ENCODE data around the gene MLF1. TPM values are rescaled to one million over a fixed set of nuclear protein-coding genes. Genes with fewer than 3 reads are reported as not detected.

Gene MLF1
- total and polyA plus RNA-seq, 2 of the 4 experiments (the other 2 are of a cell fraction): 4.7 to 5.2 TPM

- H4K20me1 ChIP-seq (ENCODE audit: insufficient read depth, low read length): no peaks in the 10 kb centered on the region
- BruUV-seq (replicated peaks): TSS peak; percentile 82
- H3K9me3 ChIP-seq (ENCODE audit: control insufficient read depth, insufficient read depth, low read length): no peaks in the 10 kb centered on the region
- H4K8ac ChIP-seq (ENCODE audit: low read depth in 2 of 2, low read length in 2 of 2): peak within 1 kb of the TSS; percentile 44 to 78
- H3K9me1 ChIP-seq (ENCODE audit: insufficient read depth, low read length): no peaks in the 10 kb centered on the region
- peak within 1 kb of the TSS; percentile 93 for H2AK9ac ChIP-seq (replicated peaks; ENCODE audit: low read depth, low read length, poor library complexity)
- no peak within 1 kb of the TSS; the same call in 1 of the 2 replicates for H4K91ac ChIP-seq (ENCODE audit: insufficient read depth, low read depth, low read length)
- no peak within 1 kb of the TSS for H2BK20ac ChIP-seq (ENCODE audit: low read depth, low read length)
- intact Hi-C loops (cut with micrococcal nuclease) (loop anchor here (5.0 to 10.0 kb wide), 4 partner anchors 72 to 1027 kb away; partner anchors contain the start of genes MLF1 and SHOX2), in situ Hi-C loops (cut with MboI; ENCODE audit: low sequenced_read_pairs) (loop anchor here (25.0 kb wide), 1 partner anchor 618 kb away; no protein-coding TSS in a partner anchor), dilution Hi-C loops (cut with HindIII; ENCODE audit: low sequenced_read_pairs, unreplicated experiment) (no loop called here)
- peak within 1 kb of the TSS; percentile 25 for H3K56ac ChIP-seq (ENCODE audit: extremely low read depth, insufficient read depth, low read length)
- H2AK5ac ChIP-seq (ENCODE audit: low read depth, low read length): peak within 1 kb of the TSS; percentile 9; the same call in 1 of the 2 replicates
- 0% methylated on average over 19 of the region's 42 CpGs; no CpG with 5 or more reads in 1 of the 2 experiments for WGBS, 2 experiments (ENCODE audit: extremely low coverage in 2 of 2, insufficient read length in 1 of 2)
- H3K9ac ChIP-seq (ENCODE audit: low read depth, low read length): peak within 1 kb of the TSS; percentile 74
- peak within 1 kb of the TSS; percentile 71 for H3K4me2 ChIP-seq (ENCODE audit: low read depth, low read length)
- H2BK5ac ChIP-seq (ENCODE audit: low read depth, low read length, poor library complexity, severe bottlenecking): peak within 1 kb of the TSS; percentile 18
- H3K36me3 ChIP-seq (ENCODE audit: control insufficient read depth, insufficient read depth, low read length): peaks cover 5% of the 10 kb centered on the region
- H3K4me1 ChIP-seq (ENCODE audit: control insufficient read depth, insufficient read depth, low read length): no peaks in the 10 kb centered on the region
- ATAC-seq (ENCODE audit: low read depth) (peak; percentile 99), DNase-seq (peak; percentile 94)
- peak within 1 kb of the TSS; percentile 61 for H3K4ac ChIP-seq (ENCODE audit: low read depth, low read length)
- peak within 1 kb of the TSS; percentile 56 for H3K27ac ChIP-seq (ENCODE audit: insufficient read depth, low read length)
- POLR2A ChIA-PET (ENCODE audit: unreplicated experiment): interaction anchor here (0.6 to 0.7 kb wide), 2 partner anchors 395 to 1033 kb away, joined by 3 to 4 read pairs; no protein-coding TSS in a partner anchor
- no peak within 1 kb of the TSS for H2BK15ac ChIP-seq (ENCODE audit: low read depth, low read length)
- H4K5ac ChIP-seq (ENCODE audit: low read depth, low read length): peak within 1 kb of the TSS; percentile 59
- H3K18ac ChIP-seq (ENCODE audit: low read depth, low read length): no peak within 1 kb of the TSS
- CTCF ChIA-PET: interaction anchor here (0.5 to 2.9 kb wide), 15 partner anchors 12 to 191 kb away, joined by 3 to 9 read pairs (median 4); no protein-coding TSS in a partner anchor
- no peaks in the 10 kb centered on the region for H3K27me3 ChIP-seq (ENCODE audit: control insufficient read depth, insufficient read depth, low read length)
- peak within 1 kb of the TSS; percentile 21; the same call in 1 of the 2 replicates for H3K23ac ChIP-seq (ENCODE audit: low read depth, low read length)
- H2BK120ac ChIP-seq (ENCODE audit: low read depth, low read length): no peak within 1 kb of the TSS
- H3K14ac ChIP-seq (replicated peaks; ENCODE audit: low read depth, low read length): peak within 1 kb of the TSS; percentile 5
- peaks cover 8 to 22% of the 10 kb centered on the region in 2 experiments; a peak in 3 of 4 replicates for H3K79me1 ChIP-seq (ENCODE audit: low read depth in 1 of 2, low read length in 2 of 2)
- H2AFZ ChIP-seq (replicated peaks; ENCODE audit: low read length, poor library complexity): peak within 1 kb of the TSS; percentile 98
- H3K4me3 ChIP-seq (ENCODE audit: insufficient read depth, low read depth, low read length): peak within 1 kb of the TSS; percentile 81
- TF ChIP-seq MAFK (IDR thresholded peaks at IDR 0.05; ENCODE audit: low read depth, low read length) (0 out of 2 replicates have a peak, but pooled peaks have one; percentile 14), RFX5 (IDR thresholded peaks at IDR 0.05; ENCODE audit: low read depth, low read length) (no peak), MAZ (IDR thresholded peaks at IDR 0.05; ENCODE audit: borderline replicate concordance, low read depth, low read length) (peak; percentile 34; the same call in 1 of the 2 replicates), BHLHE40 (IDR thresholded peaks at IDR 0.05; ENCODE audit: low read depth, low read length) (peak; percentile 93), FOS (IDR thresholded peaks at IDR 0.05; ENCODE audit: low read depth, low read length) (no peak), NFE2L2 (IDR thresholded peaks at IDR 0.05; ENCODE audit: low read depth, low read length) (no peak), USF2 (IDR thresholded peaks at IDR 0.05; ENCODE audit: low read depth, low read length) (peak; percentile 73), ELK1 (IDR thresholded peaks at IDR 0.05; ENCODE audit: borderline replicate concordance, low read depth, low read length) (no peak), CHD1 (IDR thresholded peaks at IDR 0.05; ENCODE audit: low read depth, low read length) (no peak), CTCF (conservative IDR thresholded peaks at IDR 0.05; ENCODE audit: low read depth, low read length) (peak; percentile 96), RAD21 (IDR thresholded peaks at IDR 0.05; ENCODE audit: low read length) (peak; percentile 61), POLR2A (IDR thresholded peaks at IDR 0.05; ENCODE audit: low read depth, low read length) (peak; percentile 80; the same call in 1 of the 2 replicates), MXI1 (IDR thresholded peaks at IDR 0.05; ENCODE audit: borderline replicate concordance, low read depth, low read length) (peak; percentile 97), CEBPB (IDR thresholded peaks at IDR 0.05; ENCODE audit: low read depth, low read length) (peak; percentile 63)
Observed at GRCh38 chr3:158644345-158644908, 73.4 kb downstream of the MLF1 start, which contains the start of gene GFM1. Gene GFM1 (plus strand): TSS chr3:158644527. CDS start chr3:158644635, 108 bp downstream.
